HuH-7 (cell line): ENCODE measurements around the gene GTSF1L.
"Not testable (repeated sequence)": the region's sequence is repeated elsewhere in the genome, so short reads cannot be mapped to it uniquely, and the experiment has no call there.

Experiments used
- DNase-seq: peaks from one replicate; pipeline ENCODE4 v3.0.0; 2011; ENCODE audit warnings: low spot score

GTSF1L gene

GRCh38 chr20:43726811-43727338 is at the start of gene GTSF1L:
GTSF1L (minus strand) TSS chr20:43727002; CDS start chr20:43726694, 308 bp downstream.
- DNase-seq, result no peak

- no peak for DNase-seq
Observed at GRCh38 chr20:43774754-43775153, 48.0 kb upstream of the GTSF1L start.

- no peak for DNase-seq
Observed at GRCh38 chr20:43771503-43772190, 44.8 kb upstream of the GTSF1L start.

- no peak for DNase-seq
Observed at GRCh38 chr20:43770342-43770741, 43.5 kb upstream of the GTSF1L start.

GRCh38 chr20:43767686-43768474 is 41.1 kb upstream of the GTSF1L start:
- no peak for DNase-seq

- DNase-seq, result no peak
Observed at GRCh38 chr20:43766917-43767316, 40.1 kb upstream of the GTSF1L start.

GRCh38 chr20:43766385-43766784 is 39.6 kb upstream of the GTSF1L start:
- DNase-seq, result no peak

- DNase-seq, result no peak
Observed at GRCh38 chr20:43765916-43766315, 39.1 kb upstream of the GTSF1L start.

GRCh38 chr20:43762911-43763310 is 36.1 kb upstream of the GTSF1L start:
- no peak for DNase-seq

- no peak for DNase-seq
Observed at GRCh38 chr20:43761386-43762340, 34.9 kb upstream of the GTSF1L start.

GRCh38 chr20:43757888-43758287 is 31.1 kb upstream of the GTSF1L start:
- not testable (repeated sequence) for DNase-seq

GRCh38 chr20:43755851-43756250 is 29.0 kb upstream of the GTSF1L start:
- no peak for DNase-seq

- no peak for DNase-seq
Observed at GRCh38 chr20:43755390-43755789, 28.6 kb upstream of the GTSF1L start.

- no peak for DNase-seq
Observed at GRCh38 chr20:43752561-43753301, 25.9 kb upstream of the GTSF1L start.

GRCh38 chr20:43752051-43752360 is 25.2 kb upstream of the GTSF1L start:
- DNase-seq, result no peak

GRCh38 chr20:43751167-43752050 is 24.6 kb upstream of the GTSF1L start:
- no peak for DNase-seq

GRCh38 chr20:43750774-43751166 is 24.0 kb upstream of the GTSF1L start:
- no peak for DNase-seq

GRCh38 chr20:43749734-43750294 is 23.0 kb upstream of the GTSF1L start:
- peak; percentile 80 for DNase-seq

GRCh38 chr20:43748274-43748673 is 21.5 kb upstream of the GTSF1L start:
- no peak for DNase-seq
